MM.1S (cell line): Measurements from ENCODE around the gene PTPRO.

Source experiments
- DNase-seq: peaks from one replicate; pipeline ENCODE4 v3.0.0-alpha.2; 2015
- H2AFZ ChIP-seq: fragments of 300-600 bp; sonication (generic); 2 replicates; pipeline ENCODE4 v1.6.0; 2016; ENCODE audit warnings: antibody characterized with exemption, low read length
- H3F3A ChIP-seq: fragments of 300-600 bp; sonication (generic); 2 replicates; pipeline ENCODE4 v1.6.1; 2016; ENCODE audit warnings: mild to moderate bottlenecking, antibody characterized with exemption, low read length, moderate library complexity, mixed read lengths; ENCODE audit not compliant: insufficient read depth
- H3K27ac ChIP-seq: fragments of 300-600 bp; sonication (generic); 2 replicates; pipeline ENCODE4 v1.5.1; 2016; ENCODE audit warnings: mild to moderate bottlenecking, low read length
- H3K27me3 ChIP-seq: fragments of 300-600 bp; sonication (generic); replicated peaks from 2 replicates; pipeline ENCODE4 v1.6.0; 2016; ENCODE audit warnings: low read length; ENCODE audit not compliant: insufficient read depth
- H3K36me3 ChIP-seq: fragments of 300-600 bp; sonication (generic); replicated peaks from 2 replicates; pipeline ENCODE4 v1.6.1; 2016; ENCODE audit warnings: mild to moderate bottlenecking, low read length, mixed read lengths; ENCODE audit not compliant: insufficient read depth
- H3K4me1 ChIP-seq: fragments of 300-600 bp; sonication (generic); 2 replicates; pipeline ENCODE4 v1.6.1; 2016; ENCODE audit warnings: low read length, mixed read lengths
- H3K4me2 ChIP-seq: fragments of 300-600 bp; sonication (generic); 2 replicates; pipeline ENCODE4 v1.6.0; 2016; ENCODE audit warnings: low read depth, low read length
- H3K4me3 ChIP-seq: fragments of 300-600 bp; sonication (generic); 2 replicates; pipeline ENCODE4 v1.5.1; 2016; ENCODE audit warnings: low read length, mixed read lengths
- H3K79me2 ChIP-seq: fragments of 300-600 bp; sonication (generic); 2 replicates; pipeline ENCODE4 v1.6.1; 2016; ENCODE audit warnings: mixed run types, low read length, mixed read lengths
- H3K9ac ChIP-seq: fragments of 300-600 bp; sonication (generic); 2 replicates; pipeline ENCODE4 v1.6.1; 2016; ENCODE audit warnings: low read length, mixed read lengths
- H3K9me2 ChIP-seq: fragments of 300-600 bp; sonication (generic); replicated peaks from 2 replicates; pipeline ENCODE4 v1.6.1; 2016; ENCODE audit warnings: mild to moderate bottlenecking, low read length, mixed read lengths; ENCODE audit not compliant: insufficient read depth
- H3K9me3 ChIP-seq: fragments of 300-600 bp; sonication (generic); replicated peaks from 2 replicates; pipeline ENCODE4 v1.6.1; 2016; ENCODE audit warnings: mild to moderate bottlenecking, low read length, mixed read lengths; ENCODE audit not compliant: insufficient read depth
- H4K20me1 ChIP-seq: fragments of 300-600 bp; sonication (generic); 2 replicates; pipeline ENCODE4 v1.6.1; 2016; ENCODE audit warnings: mild to moderate bottlenecking, low read length, moderate library complexity, mixed read lengths; ENCODE audit not compliant: insufficient read depth
- CTCF ChIP-seq: fragments of 300-600 bp; sonication (generic); IDR thresholded peaks from 2 replicates; pipeline ENCODE4 v1.5.1; 2016; ENCODE audit warnings: antibody characterized with exemption, low read length, mixed read lengths
- EZH2 ChIP-seq: fragments of 300-600 bp; sonication (generic); optimal IDR thresholded peaks from 2 replicates; pipeline ENCODE3; 2017; ENCODE audit warnings: low read depth, mild to moderate bottlenecking, antibody characterized with exemption, low read length, mixed read lengths
- EZH2phosphoT487 ChIP-seq: fragments of 300-600 bp; sonication (generic); IDR thresholded peaks from 2 replicates; pipeline ENCODE4 v1.6.1; 2018; ENCODE audit warnings: antibody characterized with exemption, low read length

The PTPRO gene

GRCh38 chr12:15563663-15564062, 241.4 kb downstream of the PTPRO start:
- DNase-seq = no peak
- H3K27me3 ChIP-seq = no peaks in the 10 kb centered on the region
- H3K27ac ChIP-seq = no peak overlapping the region
- no peak overlapping the region for H3K4me3 ChIP-seq
- H2AFZ ChIP-seq = no peak overlapping the region
- H3K9me2 ChIP-seq = no peaks in the 10 kb centered on the region
- H4K20me1 ChIP-seq = no peaks in the 10 kb centered on the region
- no peaks in the 10 kb centered on the region for H3F3A ChIP-seq
- H3K4me2 ChIP-seq = no peak overlapping the region
- H3K9ac ChIP-seq = no peak overlapping the region
- H3K79me2 ChIP-seq = no peaks in the 10 kb centered on the region
- H3K4me1 ChIP-seq = no peaks in the 10 kb centered on the region
- TF ChIP-seq CTCF (no peak), EZH2phosphoT487 (no peak), EZH2 (no peak)
- no peaks in the 10 kb centered on the region for H3K9me3 ChIP-seq
- no peaks in the 10 kb centered on the region for H3K36me3 ChIP-seq

GRCh38 chr12:15574353-15574752, 252.0 kb downstream of the PTPRO start:
- DNase-seq = no peak
- H3K27ac ChIP-seq = no peak overlapping the region
- no peak for TF ChIP-seq CTCF
- TF ChIP-seq EZH2 = no peak
- no peak for TF ChIP-seq EZH2phosphoT487
- H3K4me1 ChIP-seq = peaks cover 12% of the 10 kb centered on the region; the same call in 1 of the 2 replicates
- H3F3A ChIP-seq = peaks cover 12% of the 10 kb centered on the region
- H3K79me2 ChIP-seq = no peaks in the 10 kb centered on the region
- no peaks in the 10 kb centered on the region for H4K20me1 ChIP-seq
- H3K9me2 ChIP-seq = no peaks in the 10 kb centered on the region
- no peak overlapping the region for H3K4me3 ChIP-seq
- no peaks in the 10 kb centered on the region for H3K9me3 ChIP-seq
- no peak overlapping the region for H3K9ac ChIP-seq
- H3K4me2 ChIP-seq = no peak overlapping the region
- no peaks in the 10 kb centered on the region for H3K36me3 ChIP-seq
- no peak overlapping the region for H2AFZ ChIP-seq
- H3K27me3 ChIP-seq = no peaks in the 10 kb centered on the region

GRCh38 chr12:15575671-15576541, 253.6 kb downstream of the PTPRO start:
- Histone ChIP-seq H3K36me3 (no peaks in the 10 kb centered on the region), H3K4me3 (no peak overlapping the region), H3K9ac (no peak overlapping the region), H3K79me2 (no peaks in the 10 kb centered on the region), H4K20me1 (no peaks in the 10 kb centered on the region), H3K27ac (no peak overlapping the region), H2AFZ (no peak overlapping the region), H3K4me2 (no peak overlapping the region), H3K27me3 (no peaks in the 10 kb centered on the region), H3K9me3 (no peaks in the 10 kb centered on the region), H3F3A (peaks cover 7% of the 10 kb centered on the region), H3K9me2 (no peaks in the 10 kb centered on the region), H3K4me1 (0 out of 2 replicates have a peak, but pooled peaks cover 6% of the 10 kb centered on the region)
- TF ChIP-seq CTCF = no peak
- no peak for TF ChIP-seq EZH2phosphoT487
- TF ChIP-seq EZH2 = no peak
- no peak for DNase-seq
